Left renal cortex interstitium (tissue), 4 donors: Measurements from ENCODE around the gene STX16. TPM values are rescaled to one million over a fixed set of nuclear protein-coding genes. Genes with fewer than 3 reads are reported as not detected.

Experiments used
- DNase-seq, 4 donors: peaks; one replicate each; pipeline ENCODE4 v3.0.0-alpha.2; 2013; ENCODE audit warnings: low read depth in 4 of 4, low spot score in 2 of 4, missing footprints in 1 of 4
- polyA plus RNA-seq, 4 donors: library from polyadenylated mRNA; unstranded; fragments of 120-200 nt; gene quantifications; one replicate each; pipeline ENCODE4 v1.2.1, GENCODE V29; 2013; ENCODE audit not compliant: insufficient read length in 4 of 4

The STX16 gene
- polyA plus RNA-seq, 4 donors = 37.5 to 103 (median 66.7) TPM

GRCh38 chr20:58694241-58695083 is 43.4 kb downstream of the STX16 start:
- no peak for DNase-seq

- DNase-seq = no peak
Observed at GRCh38 chr20:58695084-58695722, 44.1 kb downstream of the STX16 start.

GRCh38 chr20:58695895-58696375 is 44.9 kb downstream of the STX16 start:
- no peak for DNase-seq

- DNase-seq = no peak
Observed at GRCh38 chr20:58696411-58696961, 45.4 kb downstream of the STX16 start.

GRCh38 chr20:58697201-58697866 is 46.3 kb downstream of the STX16 start:
- no peak for DNase-seq

- DNase-seq = no peak
Observed at GRCh38 chr20:58697867-58698703, 47.0 kb downstream of the STX16 start.

GRCh38 chr20:58698741-58699622 is 47.9 kb downstream of the STX16 start:
- no peak for DNase-seq

- no peak for DNase-seq
Observed at GRCh38 chr20:58699623-58700107, 48.6 kb downstream of the STX16 start.

GRCh38 chr20:58700121-58700821 is 49.2 kb downstream of the STX16 start:
- DNase-seq = no peak

GRCh38 chr20:58700823-58701222 is 49.7 kb downstream of the STX16 start:
- no peak for DNase-seq

GRCh38 chr20:58701431-58702160 is 50.5 kb downstream of the STX16 start:
- DNase-seq = no peak

- DNase-seq = no peak
Observed at GRCh38 chr20:58702161-58702510, 51.1 kb downstream of the STX16 start.

- DNase-seq = no peak
Observed at GRCh38 chr20:58702859-58703648, 52.0 kb downstream of the STX16 start.

GRCh38 chr20:58703765-58704371 is 52.8 kb downstream of the STX16 start:
- no peak for DNase-seq

GRCh38 chr20:58705208-58705926 is 54.3 kb downstream of the STX16 start:
- DNase-seq = no peak
